PC-9 (cell line): ENCODE results near the gene SPATS1. TPM values are rescaled to one million over a fixed set of nuclear protein-coding genes. Genes with fewer than 3 reads are reported as not detected.

ENCODE experiments used
- BruUV-seq: library from RNA; stranded (reverse); fragments of 400-500 nt; replicated peaks from 2 replicates; lab custom pipeline; 2021; lab: Mats Ljungman, UMichigan
- CTCF ChIA-PET: fragments of 300-600 bp; sonication (Branson Sonifier 250); formaldehyde crosslinking; loops from one replicate; lab custom pipeline; 2022; ENCODE audit warnings: antibody characterized with exemption; lab: Charles Lee
- POLR2A ChIA-PET: fragments of 300-600 bp; sonication (Branson Sonifier 250); formaldehyde crosslinking; loops from one replicate; lab custom pipeline; 2022; ENCODE audit warnings: antibody characterized with exemption; ENCODE audit not compliant: unreplicated experiment; lab: Charles Lee
- DNase-seq, 2 experiments: peaks; one replicate each; pipeline versions ENCODE4 v3.0.0 to v3.0.0-alpha.2; 2015 to 2022; ENCODE audit warnings: mixed read lengths in 1 of 2
- H2AFZ ChIP-seq: fragments of 200-600 bp; sonication (generic); 2 replicates; pipeline ENCODE4 v1.8.1; 2017; ENCODE audit warnings: antibody characterized with exemption
- H3F3A ChIP-seq: fragments of 200-600 bp; sonication (generic); 2 replicates; pipeline ENCODE4 v1.8.1; 2017; ENCODE audit warnings: antibody characterized with exemption, mild to moderate bottlenecking, low read depth; ENCODE audit not compliant: insufficient read depth
- H3K27ac ChIP-seq: fragments of 200-600 bp; sonication (generic); 2 replicates; pipeline ENCODE4 v1.6.1; 2016; ENCODE audit warnings: mixed run types
- H3K27me3 ChIP-seq: fragments of 200-600 bp; sonication (generic); 2 replicates; pipeline ENCODE4 v1.6.1; 2016; ENCODE audit warnings: low read depth, mixed run types; ENCODE audit not compliant: insufficient read depth
- H3K36me3 ChIP-seq: fragments of 200-600 bp; sonication (generic); 2 replicates; pipeline ENCODE4 v1.6.1; 2016; ENCODE audit warnings: low read depth, mixed run types
- H3K4me1 ChIP-seq: fragments of 200-600 bp; sonication (generic); replicated peaks from 2 replicates; pipeline ENCODE4 v1.6.1; 2016; ENCODE audit warnings: mixed run types; ENCODE audit not compliant: insufficient read depth
- H3K4me2 ChIP-seq: fragments of 200-600 bp; sonication (generic); 2 replicates; pipeline ENCODE4 v1.6.1; 2017; ENCODE audit warnings: mixed run types
- H3K4me3 ChIP-seq: fragments of 200-600 bp; sonication (generic); 2 replicates; pipeline ENCODE4 v1.6.1; 2016; ENCODE audit warnings: mixed run types
- H3K79me2 ChIP-seq: fragments of 200-600 bp; sonication (generic); 2 replicates; pipeline ENCODE4 v1.6.1; 2017; ENCODE audit warnings: low read depth, mixed run types
- H3K9me2 ChIP-seq: fragments of 200-600 bp; sonication (generic); 2 replicates; pipeline ENCODE4 v1.8.1; 2017; ENCODE audit warnings: mild to moderate bottlenecking; ENCODE audit not compliant: insufficient read depth
- H3K9me3 ChIP-seq: fragments of 200-600 bp; sonication (generic); 2 replicates; pipeline ENCODE4 v1.8.1; 2016; ENCODE audit warnings: low read depth; ENCODE audit not compliant: insufficient read depth
- H4K20me1 ChIP-seq: fragments of 200-600 bp; sonication (generic); 2 replicates; pipeline ENCODE4 v1.8.1; 2017; ENCODE audit not compliant: insufficient read depth
- EZH2 ChIP-seq: fragments of 200-600 bp; sonication (generic); IDR thresholded peaks from 2 replicates; pipeline ENCODE4 v1.8.0; 2017; ENCODE audit warnings: antibody characterized with exemption, low read depth
- intact Hi-C: fragments of 100-400 bp; cut with micrococcal nuclease; formaldehyde crosslinking; loops from one replicate; pipeline ENCODE4 v1.10.0; 2022; ENCODE audit not compliant: unreplicated experiment
- total RNA-seq: library from RNA; stranded (reverse); gene quantifications from 2 replicates; pipeline ENCODE4 v1.2.3, GENCODE V29; 2021
- TF ChIP-seq, protein P1 (sequence below): fragments of 200-600 bp; sonication (generic); conservative IDR thresholded peaks from 2 replicates; pipeline ENCODE4 v1.6.1; 2017; ENCODE audit warnings: mixed run types, antibody characterized with exemption, mild to moderate bottlenecking, moderate library complexity

The SPATS1 gene
- total RNA-seq, 1 experiment from 2014 or later = not detected

DNA sequence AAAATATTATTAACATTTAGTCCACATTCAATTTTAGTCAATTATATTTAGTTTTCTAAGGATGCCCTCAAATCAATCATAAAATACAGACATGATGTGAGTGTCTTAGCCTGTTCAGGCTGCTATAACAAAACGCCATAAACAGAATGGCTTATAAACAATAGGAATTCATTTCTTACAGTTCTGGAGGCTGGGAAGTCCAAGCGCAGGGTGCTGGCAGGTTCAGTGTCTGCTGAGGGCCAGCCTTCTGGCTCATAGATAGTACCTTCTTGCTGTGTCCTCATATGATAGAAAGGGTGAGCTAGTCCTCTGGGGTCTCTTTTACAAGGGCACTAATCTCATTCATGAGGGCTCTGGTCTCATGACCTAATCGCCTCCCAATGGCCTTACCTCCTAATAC, 35.0 kb downstream of the SPATS1 start:
- Histone ChIP-seq H3K27ac (no peak overlapping the region), H2AFZ (no peak overlapping the region), H3F3A (no peaks in the 10 kb centered on the region), H3K9me3 (no peaks in the 10 kb centered on the region), H3K79me2 (no peaks in the 10 kb centered on the region), H3K4me1 (no peaks in the 10 kb centered on the region), H3K9me2 (no peaks in the 10 kb centered on the region), H3K27me3 (peaks cover 47% of the 10 kb centered on the region), H3K4me2 (no peak overlapping the region), H3K36me3 (no peaks in the 10 kb centered on the region), H4K20me1 (no peaks in the 10 kb centered on the region), H3K4me3 (no peak overlapping the region)
- TF ChIP-seq, protein P1, sequence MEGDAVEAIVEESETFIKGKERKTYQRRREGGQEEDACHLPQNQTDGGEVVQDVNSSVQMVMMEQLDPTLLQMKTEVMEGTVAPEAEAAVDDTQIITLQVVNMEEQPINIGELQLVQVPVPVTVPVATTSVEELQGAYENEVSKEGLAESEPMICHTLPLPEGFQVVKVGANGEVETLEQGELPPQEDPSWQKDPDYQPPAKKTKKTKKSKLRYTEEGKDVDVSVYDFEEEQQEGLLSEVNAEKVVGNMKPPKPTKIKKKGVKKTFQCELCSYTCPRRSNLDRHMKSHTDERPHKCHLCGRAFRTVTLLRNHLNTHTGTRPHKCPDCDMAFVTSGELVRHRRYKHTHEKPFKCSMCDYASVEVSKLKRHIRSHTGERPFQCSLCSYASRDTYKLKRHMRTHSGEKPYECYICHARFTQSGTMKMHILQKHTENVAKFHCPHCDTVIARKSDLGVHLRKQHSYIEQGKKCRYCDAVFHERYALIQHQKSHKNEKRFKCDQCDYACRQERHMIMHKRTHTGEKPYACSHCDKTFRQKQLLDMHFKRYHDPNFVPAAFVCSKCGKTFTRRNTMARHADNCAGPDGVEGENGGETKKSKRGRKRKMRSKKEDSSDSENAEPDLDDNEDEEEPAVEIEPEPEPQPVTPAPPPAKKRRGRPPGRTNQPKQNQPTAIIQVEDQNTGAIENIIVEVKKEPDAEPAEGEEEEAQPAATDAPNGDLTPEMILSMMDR = no peak
- no peak for TF ChIP-seq EZH2
- ChIA-PET POLR2A (no interaction called here), CTCF (no interaction called here)
- BruUV-seq = no TSS peak
- intact Hi-C loops = no loop called here
- no peak for DNase-seq

DNA sequence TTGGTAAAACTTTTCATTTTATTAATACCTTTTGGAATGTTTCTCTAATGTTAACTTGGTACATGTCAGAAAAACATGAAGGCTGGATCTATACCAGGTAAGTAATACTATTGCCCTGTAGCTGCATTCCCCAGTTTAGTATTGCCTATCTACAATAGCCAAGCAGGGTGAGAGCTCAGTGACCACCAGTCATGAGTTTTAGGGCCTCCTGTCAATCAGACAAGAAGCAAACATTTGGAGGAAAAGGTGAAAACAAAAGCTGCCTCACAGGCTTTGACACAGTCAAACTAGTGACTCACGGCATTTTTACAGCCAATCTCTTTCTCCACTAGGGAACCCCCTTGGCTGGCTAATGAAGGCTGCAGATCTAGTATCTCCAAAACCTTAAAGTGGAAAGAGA, 35.5 kb downstream of the SPATS1 start:
- Histone ChIP-seq H3K79me2 (no peaks in the 10 kb centered on the region), H3K9me2 (no peaks in the 10 kb centered on the region), H3K4me2 (no peak overlapping the region), H4K20me1 (no peaks in the 10 kb centered on the region), H3K27me3 (peaks cover 48% of the 10 kb centered on the region), H3K27ac (no peak overlapping the region), H3K36me3 (no peaks in the 10 kb centered on the region), H3K4me1 (no peaks in the 10 kb centered on the region), H3K9me3 (no peaks in the 10 kb centered on the region), H2AFZ (no peak overlapping the region), H3F3A (no peaks in the 10 kb centered on the region), H3K4me3 (no peak overlapping the region)
- TF ChIP-seq EZH2 = no peak
- TF ChIP-seq, protein P1 = no peak
- POLR2A ChIA-PET = no interaction called here
- no TSS peak for BruUV-seq
- intact Hi-C loops = no loop called here
- CTCF ChIA-PET = no interaction called here
- no peak for DNase-seq

DNA sequence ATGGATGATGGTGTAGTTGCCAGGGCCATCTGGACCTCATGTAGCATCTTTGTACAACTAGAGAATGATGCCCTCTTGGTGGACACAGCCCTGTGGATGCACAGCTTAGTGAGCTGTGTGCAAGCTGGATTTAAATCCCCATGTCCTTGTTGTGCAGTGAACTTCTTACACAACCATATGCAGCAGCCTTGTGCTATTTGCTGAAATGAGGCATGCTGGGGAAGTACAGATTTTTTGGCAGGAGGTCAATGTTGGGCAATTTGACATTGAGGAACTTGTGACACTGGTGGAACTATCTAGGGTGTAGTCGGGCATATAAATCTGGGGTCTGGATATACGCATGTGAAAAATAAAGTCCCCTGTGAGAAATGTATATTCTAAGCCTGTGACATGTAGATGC, 39.3 kb downstream of the SPATS1 start:
- Histone ChIP-seq H3K4me1 (peaks cover 6% of the 10 kb centered on the region), H3K79me2 (no peaks in the 10 kb centered on the region), H3K27ac (no peak overlapping the region), H2AFZ (no peak overlapping the region), H4K20me1 (no peaks in the 10 kb centered on the region), H3F3A (no peaks in the 10 kb centered on the region), H3K9me3 (no peaks in the 10 kb centered on the region), H3K4me3 (no peak overlapping the region), H3K9me2 (no peaks in the 10 kb centered on the region), H3K4me2 (no peak overlapping the region), H3K36me3 (no peaks in the 10 kb centered on the region), H3K27me3 (peaks cover 29% of the 10 kb centered on the region)
- TF ChIP-seq EZH2 = no peak
- TF ChIP-seq, protein P1 = no peak
- intact Hi-C loops = no loop called here
- BruUV-seq = no TSS peak
- POLR2A ChIA-PET = no interaction called here
- CTCF ChIA-PET = no interaction called here
- DNase-seq = no peak
